BLaER1 treated with 17β-estradiol and CSF1 and Interleukin-3, amounts not matched to agents 10 nM and 100 nM (cell line): ENCODE data around the gene C15orf62.

Experiments used
- H3K27ac ChIP-seq, 11 experiments: shearing (Covaris generic); formaldehyde crosslinking; 2 replicates each; pipeline ENCODE4 v1.8.1; 2022
- H3K27me3 ChIP-seq, 11 experiments: shearing (Covaris generic); formaldehyde crosslinking; 2 replicates each; pipeline ENCODE4 v1.8.1; 2022
- H3K36me3 ChIP-seq, 11 experiments: shearing (Covaris generic); formaldehyde crosslinking; 2 replicates each; pipeline ENCODE4 v1.8.1; 2022
- H3K4me1 ChIP-seq, 10 experiments: shearing (Covaris generic); formaldehyde crosslinking; 2 replicates each; pipeline ENCODE4 v1.8.1; 2022
- H3K4me2 ChIP-seq, 11 experiments: shearing (Covaris generic); formaldehyde crosslinking; 2 replicates each; pipeline ENCODE4 v1.8.1; 2022
- H3K4me3 ChIP-seq, 10 experiments: shearing (Covaris generic); formaldehyde crosslinking; 2 replicates each; pipeline ENCODE4 v1.8.1; 2022
- H3K9ac ChIP-seq, 11 experiments: shearing (Covaris generic); formaldehyde crosslinking; 2 replicates each; pipeline ENCODE4 v1.8.1; 2022
- H3K9me3 ChIP-seq, 11 experiments: shearing (Covaris generic); formaldehyde crosslinking; replicated peaks in 1 of 11; 2 replicates each; pipeline ENCODE4 v1.8.1; 2022
- H4K20me1 ChIP-seq, 11 experiments: shearing (Covaris generic); formaldehyde crosslinking; 2 replicates each; pipeline ENCODE4 v1.8.1; 2022
- Cebpa-rat ChIP-seq, 11 experiments: shearing (Covaris generic); IDR thresholded peaks; 2 replicates each; pipeline ENCODE4 v1.8.1; 2022

C15orf62 gene, protein sequence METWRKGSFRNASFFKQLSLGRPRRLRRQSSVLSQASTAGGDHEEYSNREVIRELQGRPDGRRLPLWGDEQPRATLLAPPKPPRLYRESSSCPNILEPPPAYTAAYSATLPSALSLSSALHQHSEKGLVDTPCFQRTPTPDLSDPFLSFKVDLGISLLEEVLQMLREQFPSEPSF

DNA sequence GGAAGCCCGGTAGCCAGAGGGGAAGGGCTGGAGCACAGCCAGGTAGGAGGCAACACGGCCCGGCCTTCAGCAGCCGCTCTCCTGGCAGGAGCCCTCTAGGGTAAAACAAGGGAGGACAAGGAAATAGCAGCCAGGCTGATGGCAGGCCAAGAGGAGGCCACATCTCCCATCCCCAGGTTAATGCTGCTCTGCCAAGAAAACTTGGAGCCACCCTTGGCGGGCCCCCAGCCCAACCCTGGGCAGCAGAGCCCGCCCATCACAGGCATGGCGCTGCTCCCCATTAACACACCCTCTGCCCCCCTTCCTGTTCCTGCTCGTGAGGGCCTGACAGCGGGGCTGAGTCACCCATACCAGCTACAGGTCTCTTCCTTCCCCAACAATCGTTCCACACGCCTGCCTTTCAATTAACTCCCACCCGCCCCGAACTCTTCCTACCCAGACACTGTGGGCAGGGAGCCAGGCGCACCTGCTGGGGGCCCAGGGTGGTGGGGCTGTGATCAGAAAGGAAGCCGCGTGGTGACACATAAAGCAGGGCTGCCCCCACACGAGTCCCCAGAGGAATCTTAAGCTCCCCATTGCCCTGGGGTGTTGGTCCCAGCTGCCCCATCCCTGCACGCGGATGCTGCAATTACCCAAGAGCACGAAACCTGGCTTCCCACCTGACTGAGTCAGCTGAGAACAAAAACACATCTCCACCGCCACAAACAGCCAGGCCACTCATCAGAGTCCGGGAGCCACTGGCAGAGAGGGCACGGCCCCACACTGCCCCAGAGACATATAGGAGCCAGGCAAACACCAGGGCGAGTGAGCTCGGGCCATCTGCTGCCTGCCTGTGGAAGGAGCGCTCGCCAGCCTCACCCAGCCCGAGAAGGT lies at the start of gene C15orf62:
TSS of gene C15orf62 (plus strand) at position 707 of the 873 bp plus-strand sequence. CDS start 516 bp downstream, outside the sequence.
- Histone ChIP-seq H3K27me3 (peaks cover 0 to 5% (median 0%) of the 10 kb centered on the region in 11 experiments; a peak in 4 of 22 replicates), H4K20me1 (peaks cover 10 to 94% (median 52%) of the 10 kb centered on the region in 11 experiments; a peak in 16 of 22 replicates), H3K36me3 (peaks cover 11 to 37% (median 18%) of the 10 kb centered on the region in 11 experiments; a peak in 20 of 22 replicates), H3K4me3 (peak within 1 kb of the TSS in 9 of 10 experiments; percentile 9 to 55 (median 42); a peak in 16 of 20 replicates), H3K9ac (peak within 1 kb of the TSS; percentile 11 to 87 (median 64); a peak in 21 of 22 replicates), H3K4me2 (peak within 1 kb of the TSS; percentile 90 to 100 (median 99)), H3K27ac (peak within 1 kb of the TSS in 10 of 11 experiments; percentile 3 to 97 (median 68); a peak in 20 of 22 replicates), H3K9me3 (no peaks in the 10 kb centered on the region), H3K4me1 (peaks cover 83 to 98% (median 91%) of the 10 kb centered on the region in 10 experiments)
- TF ChIP-seq Cebpa-rat (IDR thresholded peaks at IDR 0.05): peak in 4 of 11 experiments; percentile 58 to 93 (median 72); a peak in 8 of 22 replicates

DNA sequence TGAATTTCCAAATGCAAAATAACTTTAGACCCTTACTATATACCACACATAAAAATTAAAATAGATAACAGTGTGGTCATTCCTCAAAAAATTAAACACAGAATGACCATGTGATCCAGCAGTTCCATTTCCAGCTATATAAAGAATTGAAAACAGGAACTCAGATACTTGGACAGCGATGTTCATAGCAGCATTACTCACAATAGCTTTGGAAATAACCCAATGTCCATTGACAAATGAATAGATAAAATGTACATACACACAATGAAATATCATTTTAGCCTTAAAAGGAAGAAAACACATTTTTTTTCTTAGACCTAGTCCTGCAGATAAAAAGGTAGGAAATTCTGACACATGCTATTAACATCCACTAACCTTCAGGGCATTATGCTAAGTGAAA lies 48.1 kb upstream of the C15orf62 start:
- Histone ChIP-seq H3K27me3 (no peaks in the 10 kb centered on the region), H3K36me3 (peaks cover 0 to 100% (median 77%) of the 10 kb centered on the region in 11 experiments; a peak in 20 of 22 replicates), H3K9me3 (no peaks in the 10 kb centered on the region), H4K20me1 (peaks cover 0 to 4% (median 0%) of the 10 kb centered on the region in 11 experiments; a peak in 2 of 22 replicates), H3K4me3 (no peak overlapping the region), H3K27ac (no peak overlapping the region), H3K4me1 (peaks cover 0 to 6% (median 0%) of the 10 kb centered on the region in 10 experiments; a peak in 1 of 20 replicates), H3K9ac (no peak overlapping the region), H3K4me2 (no peak overlapping the region)
- no peak for TF ChIP-seq Cebpa-rat (IDR thresholded peaks at IDR 0.05)

DNA sequence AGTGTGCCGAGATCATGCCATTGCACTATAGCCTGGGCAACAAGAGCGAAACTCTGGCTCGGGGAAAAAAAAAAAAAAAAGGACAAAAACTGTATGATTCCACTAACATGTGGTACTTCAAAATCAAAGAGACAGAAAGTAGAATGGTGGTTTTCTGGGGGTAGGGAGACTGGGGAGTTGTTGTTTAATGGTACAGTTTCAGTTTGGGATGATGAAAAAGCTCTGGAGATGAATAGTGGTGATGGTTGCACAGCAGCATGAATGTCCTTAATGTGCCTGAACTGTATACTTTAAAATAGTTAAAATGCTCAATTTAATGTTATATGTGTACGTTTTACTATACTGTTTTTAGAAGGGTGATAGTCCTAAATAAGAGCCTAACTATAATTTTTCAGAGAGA lies 47.4 kb upstream of the C15orf62 start:
- Histone ChIP-seq H3K4me2 (no peak overlapping the region), H3K9ac (no peak overlapping the region), H3K4me3 (no peak overlapping the region), H4K20me1 (peaks cover 0 to 4% (median 0%) of the 10 kb centered on the region in 11 experiments; a peak in 2 of 22 replicates), H3K9me3 (no peaks in the 10 kb centered on the region), H3K27ac (no peak overlapping the region), H3K4me1 (peaks cover 0 to 6% (median 0%) of the 10 kb centered on the region in 10 experiments; a peak in 1 of 20 replicates), H3K36me3 (peaks cover 0 to 100% (median 74%) of the 10 kb centered on the region in 11 experiments; a peak in 20 of 22 replicates), H3K27me3 (no peaks in the 10 kb centered on the region)
- TF ChIP-seq Cebpa-rat (IDR thresholded peaks at IDR 0.05): no peak

DNA sequence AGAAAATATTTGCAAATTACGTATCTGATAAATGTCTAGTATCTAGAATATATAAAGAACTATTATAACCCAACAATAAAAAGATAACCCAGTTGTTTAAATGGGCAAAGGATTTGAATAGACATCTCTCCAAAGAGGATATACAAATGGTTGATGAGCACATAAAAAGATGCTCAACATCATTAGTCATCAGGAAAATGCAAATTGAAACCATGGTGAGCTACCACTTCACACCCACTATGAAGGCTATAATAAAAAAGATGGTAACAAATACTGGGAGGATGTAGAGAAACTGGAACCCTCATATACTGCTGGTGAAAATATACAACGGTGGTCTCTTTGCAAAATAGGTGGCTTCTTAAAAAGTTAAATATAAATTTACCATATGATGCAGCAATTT lies 46.8 kb upstream of the C15orf62 start:
- no peak overlapping the region for H3K9ac ChIP-seq
- peaks cover 0 to 100% (median 74%) of the 10 kb centered on the region in 11 experiments; a peak in 20 of 22 replicates for H3K36me3 ChIP-seq
- no peaks in the 10 kb centered on the region for H3K9me3 ChIP-seq
- H3K4me3 ChIP-seq: no peak overlapping the region
- peaks cover 0 to 4% (median 0%) of the 10 kb centered on the region in 11 experiments; a peak in 2 of 22 replicates for H4K20me1 ChIP-seq
- H3K27me3 ChIP-seq: no peaks in the 10 kb centered on the region
- peaks cover 0 to 6% (median 0%) of the 10 kb centered on the region in 10 experiments; a peak in 1 of 20 replicates for H3K4me1 ChIP-seq
- TF ChIP-seq Cebpa-rat (IDR thresholded peaks at IDR 0.05): no peak
- H3K27ac ChIP-seq: no peak overlapping the region
- H3K4me2 ChIP-seq: no peak overlapping the region

DNA sequence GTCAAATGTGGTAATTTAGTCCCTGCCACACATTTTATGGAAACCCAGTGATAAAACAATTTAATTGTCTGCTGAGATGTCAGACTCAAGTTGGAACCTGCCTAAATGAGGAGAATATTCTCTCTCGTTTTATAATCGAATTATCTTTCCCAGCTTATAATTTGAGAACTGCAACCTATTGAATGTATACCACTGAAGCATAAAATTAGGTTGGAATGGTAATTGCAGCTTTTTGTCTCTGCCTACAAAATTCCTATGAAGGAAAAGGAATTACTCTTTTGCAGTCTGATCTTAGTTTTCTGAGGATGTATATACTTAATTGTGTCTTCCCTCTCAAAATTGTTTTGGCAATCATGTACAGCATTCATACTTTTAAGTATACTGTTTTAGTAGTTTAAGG lies 45.9 kb upstream of the C15orf62 start:
- Histone ChIP-seq H3K27me3 (no peaks in the 10 kb centered on the region), H4K20me1 (peaks cover 0 to 4% (median 0%) of the 10 kb centered on the region in 11 experiments; a peak in 2 of 22 replicates), H3K4me3 (no peak overlapping the region), H3K9me3 (no peaks in the 10 kb centered on the region), H3K36me3 (peaks cover 0 to 100% (median 74%) of the 10 kb centered on the region in 11 experiments; a peak in 20 of 22 replicates), H3K4me2 (no peak overlapping the region), H3K27ac (no peak overlapping the region), H3K9ac (no peak overlapping the region), H3K4me1 (peaks cover 0 to 6% (median 0%) of the 10 kb centered on the region in 10 experiments; a peak in 1 of 20 replicates)
- no peak for TF ChIP-seq Cebpa-rat (IDR thresholded peaks at IDR 0.05)

DNA sequence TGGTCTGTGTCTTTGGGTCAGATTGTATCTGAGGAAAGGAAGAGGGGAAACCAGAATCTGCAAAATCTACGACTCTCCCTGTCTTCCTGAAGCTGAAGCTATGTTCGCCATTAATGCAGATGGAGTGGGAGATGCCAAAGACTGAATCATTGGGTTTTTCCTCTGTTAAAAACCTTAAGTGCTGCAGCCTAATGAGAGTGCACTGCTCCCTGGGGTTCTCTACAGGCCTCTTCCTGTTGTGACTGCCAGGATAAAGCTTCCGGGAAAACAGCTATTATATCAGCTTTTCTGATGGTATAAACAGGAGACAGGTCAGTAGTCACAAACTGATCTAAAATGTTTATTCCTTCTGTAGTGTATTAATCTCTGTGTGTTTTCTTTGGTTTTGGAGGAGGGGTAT lies 38.7 kb upstream of the C15orf62 start:
- peaks cover 0 to 6% (median 2%) of the 10 kb centered on the region in 10 experiments; a peak in 10 of 20 replicates for H3K4me1 ChIP-seq

DNA sequence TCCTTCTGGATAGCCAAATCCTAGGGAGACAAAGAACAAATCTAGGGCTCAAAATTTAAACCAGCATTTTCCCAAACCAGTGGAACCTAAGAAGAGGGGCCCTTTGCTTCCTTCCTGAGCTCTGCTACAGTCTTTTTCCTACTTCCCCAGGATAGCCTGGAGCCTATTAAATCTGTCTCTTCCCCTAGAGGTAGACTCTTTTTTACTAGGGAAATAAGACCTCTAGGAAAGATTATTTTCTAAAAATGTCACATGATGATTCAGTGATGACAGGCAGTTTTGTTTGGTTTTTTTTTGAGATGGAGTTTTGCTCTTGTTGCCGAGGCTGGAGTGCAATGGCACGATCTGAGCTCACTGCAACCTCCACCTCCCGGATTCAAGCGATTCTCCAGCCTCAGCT lies 33.2 kb upstream of the C15orf62 start:
- peaks cover 88 to 100% (median 100%) of the 10 kb centered on the region in 11 experiments for H3K36me3 ChIP-seq

More for the DNA sequence above, 38.7 kb upstream of the C15orf62 start:
- no peak for TF ChIP-seq Cebpa-rat (IDR thresholded peaks at IDR 0.05)
- Histone ChIP-seq H3K27ac (no peak overlapping the region), H3K4me2 (no peak overlapping the region), H3K4me3 (no peak overlapping the region), H3K9me3 (no peaks in the 10 kb centered on the region), H3K36me3 (peaks cover 54 to 100% (median 93%) of the 10 kb centered on the region in 11 experiments), H3K9ac (no peak overlapping the region), H3K27me3 (no peaks in the 10 kb centered on the region), H4K20me1 (peaks cover 0 to 1% (median 0%) of the 10 kb centered on the region in 11 experiments; a peak in 1 of 22 replicates)

DNA sequence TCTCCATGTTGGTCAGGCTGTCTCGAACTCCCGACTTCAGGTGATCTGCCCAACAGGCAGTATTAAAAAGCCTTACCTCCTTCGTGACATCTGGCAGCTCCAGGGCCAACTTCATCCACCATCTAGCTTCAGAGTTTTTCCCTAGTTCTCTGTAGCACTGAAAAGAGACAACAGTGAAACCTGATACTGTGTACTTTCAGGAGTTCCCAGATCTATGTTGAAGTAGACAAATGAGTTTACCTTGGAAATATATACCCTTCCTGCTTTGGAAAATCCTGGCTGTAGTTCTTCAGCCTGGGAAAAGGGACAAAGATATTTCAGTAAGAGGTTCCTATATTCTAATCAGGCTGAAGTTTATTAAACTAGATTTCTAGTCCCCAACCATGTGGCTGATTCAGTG lies 32.7 kb upstream of the C15orf62 start:
- Histone ChIP-seq H3K4me2 (no peak overlapping the region), H3K36me3 (peaks cover 88 to 100% (median 100%) of the 10 kb centered on the region in 11 experiments), H3K27ac (no peak overlapping the region), H3K4me1 (peaks cover 0 to 12% (median 8%) of the 10 kb centered on the region in 10 experiments; a peak in 10 of 20 replicates), H3K9me3 (no peaks in the 10 kb centered on the region), H4K20me1 (peaks cover 0 to 30% (median 0%) of the 10 kb centered on the region in 11 experiments; a peak in 4 of 22 replicates), H3K9ac (peak overlapping the region in 1 of 11 experiments; percentile 9; a peak in 1 of 22 replicates), H3K27me3 (no peaks in the 10 kb centered on the region), H3K4me3 (no peak overlapping the region)
- TF ChIP-seq Cebpa-rat (IDR thresholded peaks at IDR 0.05): no peak

More for the DNA sequence above, 33.2 kb upstream of the C15orf62 start:
- Histone ChIP-seq H3K27ac (no peak overlapping the region), H3K4me3 (no peak overlapping the region), H3K9ac (peak overlapping the region in 4 of 11 experiments; percentile 3 to 35 (median 20); a peak in 2 of 22 replicates), H3K9me3 (no peaks in the 10 kb centered on the region), H4K20me1 (peaks cover 0 to 30% (median 0%) of the 10 kb centered on the region in 11 experiments; a peak in 4 of 22 replicates), H3K4me1 (peaks cover 0 to 12% (median 8%) of the 10 kb centered on the region in 10 experiments; a peak in 10 of 20 replicates), H3K4me2 (peak overlapping the region in 2 of 11 experiments; percentile 28 to 36; a peak in 2 of 22 replicates), H3K27me3 (no peaks in the 10 kb centered on the region)
- TF ChIP-seq Cebpa-rat (IDR thresholded peaks at IDR 0.05): no peak
